ENCODE results near the gene SLC2A10.
A peak's percentile ranks its signal among the peaks of the same experiment; 100 is the strongest.

SLC2A10 gene

GRCh38 chr20:46757754-46758678 lies 48.6 kb downstream of the SLC2A10 start:
- no peaks in the 10 kb centered on the region for H3K9me2 ChIP-seq (replicated peaks; ENCODE audit: insufficient read depth, low read length)
- no peaks in the 10 kb centered on the region for H4K20me1 ChIP-seq (ENCODE audit: low read depth, low read length)
- H3F3A ChIP-seq (ENCODE audit: insufficient read depth): no peaks in the 10 kb centered on the region
- no peak overlapping the region for H3K4me2 ChIP-seq (ENCODE audit: low read depth, low read length, poor library complexity, severe bottlenecking)
- no peaks in the 10 kb centered on the region for H3K9me3 ChIP-seq (ENCODE audit: insufficient read depth, low read length)
- H3K36me3 ChIP-seq (ENCODE audit: low read length): no peaks in the 10 kb centered on the region
- no peaks in the 10 kb centered on the region for H3K27me3 ChIP-seq (ENCODE audit: low read length)
- no peak overlapping the region for H3K27ac ChIP-seq (ENCODE audit: low read depth, low read length)
- H2AFZ ChIP-seq (ENCODE audit: low read depth, low read length, severe bottlenecking): no peak overlapping the region
- H3K79me2 ChIP-seq (ENCODE audit: insufficient read depth, low read length): no peaks in the 10 kb centered on the region
- H3K4me3 ChIP-seq (ENCODE audit: insufficient read depth, low read length, poor library complexity, severe bottlenecking): no peak overlapping the region
- no peak for TF ChIP-seq EZH2phosphoT487 (conservative IDR thresholded peaks at IDR 0.05; ENCODE audit: low read length)
- peak; percentile 93 for TF ChIP-seq CTCF (IDR thresholded peaks at IDR 0.05; ENCODE audit: insufficient read depth, low read length, poor library complexity, severe bottlenecking)
- H3K9ac ChIP-seq (ENCODE audit: low read length): no peak overlapping the region

- no peaks in the 10 kb centered on the region for H3F3A ChIP-seq (ENCODE audit: insufficient read depth)
- no peaks in the 10 kb centered on the region for H3K9me2 ChIP-seq (replicated peaks; ENCODE audit: insufficient read depth, low read length)
- H3K36me3 ChIP-seq (ENCODE audit: low read length): no peaks in the 10 kb centered on the region
- H2AFZ ChIP-seq (ENCODE audit: low read depth, low read length, severe bottlenecking): no peak overlapping the region
- H3K27ac ChIP-seq (ENCODE audit: low read depth, low read length): no peak overlapping the region
- H3K27me3 ChIP-seq (ENCODE audit: low read length): no peaks in the 10 kb centered on the region
- H4K20me1 ChIP-seq (ENCODE audit: low read depth, low read length): no peaks in the 10 kb centered on the region
- TF ChIP-seq CTCF (IDR thresholded peaks at IDR 0.05; ENCODE audit: insufficient read depth, low read length, poor library complexity, severe bottlenecking) (no peak), EZH2phosphoT487 (conservative IDR thresholded peaks at IDR 0.05; ENCODE audit: low read length) (no peak)
- no peak overlapping the region for H3K4me2 ChIP-seq (ENCODE audit: low read depth, low read length, poor library complexity, severe bottlenecking)
- H3K9me3 ChIP-seq (ENCODE audit: insufficient read depth, low read length): no peaks in the 10 kb centered on the region
- H3K79me2 ChIP-seq (ENCODE audit: insufficient read depth, low read length): no peaks in the 10 kb centered on the region
- H3K9ac ChIP-seq (ENCODE audit: low read length): no peak overlapping the region
- no peak overlapping the region for H3K4me3 ChIP-seq (ENCODE audit: insufficient read depth, low read length, poor library complexity, severe bottlenecking)
Measured at GRCh38 chr20:46758929-46759669, 49.6 kb downstream of the SLC2A10 start.

- no peak overlapping the region for H3K9ac ChIP-seq (ENCODE audit: low read length)
- no peaks in the 10 kb centered on the region for H3K27me3 ChIP-seq (ENCODE audit: low read length)
- no peaks in the 10 kb centered on the region for H3F3A ChIP-seq (ENCODE audit: insufficient read depth)
- TF ChIP-seq EZH2phosphoT487 (conservative IDR thresholded peaks at IDR 0.05; ENCODE audit: low read length): no peak
- TF ChIP-seq CTCF (IDR thresholded peaks at IDR 0.05; ENCODE audit: insufficient read depth, low read length, poor library complexity, severe bottlenecking): no peak
- H3K36me3 ChIP-seq (ENCODE audit: low read length): no peaks in the 10 kb centered on the region
- H3K4me3 ChIP-seq (ENCODE audit: insufficient read depth, low read length, poor library complexity, severe bottlenecking): no peak overlapping the region
- no peak overlapping the region for H3K4me2 ChIP-seq (ENCODE audit: low read depth, low read length, poor library complexity, severe bottlenecking)
- H2AFZ ChIP-seq (ENCODE audit: low read depth, low read length, severe bottlenecking): no peak overlapping the region
- H3K9me3 ChIP-seq (ENCODE audit: insufficient read depth, low read length): no peaks in the 10 kb centered on the region
- no peak overlapping the region for H3K27ac ChIP-seq (ENCODE audit: low read depth, low read length)
- no peaks in the 10 kb centered on the region for H4K20me1 ChIP-seq (ENCODE audit: low read depth, low read length)
- H3K79me2 ChIP-seq (ENCODE audit: insufficient read depth, low read length): no peaks in the 10 kb centered on the region
- no peaks in the 10 kb centered on the region for H3K9me2 ChIP-seq (replicated peaks; ENCODE audit: insufficient read depth, low read length)
Measured at GRCh38 chr20:46761566-46761965, 52.1 kb downstream of the SLC2A10 start.
